Glutamatergic neuron (in vitro differentiated cells): Measurements from ENCODE around the gene PDLIM3. TPM values are rescaled to one million over a fixed set of nuclear protein-coding genes. Genes with fewer than 3 reads are reported as not detected.

Source experiments
- DNase-seq: peaks from one replicate; pipeline ENCODE4 v3.0.0; 2022
- H3K27ac Mint-ChIP-seq: one replicate; pipeline ENCODE4 v1.8.0; 2020; ENCODE audit warnings: mild to moderate bottlenecking, mixed read lengths, inconsistent platforms; ENCODE audit not compliant: unreplicated experiment
- H3K27me3 Mint-ChIP-seq: one replicate; pipeline ENCODE4 v1.8.0; 2020; ENCODE audit warnings: mild to moderate bottlenecking, moderate library complexity, mixed read lengths, inconsistent platforms; ENCODE audit not compliant: unreplicated experiment
- H3K36me3 Mint-ChIP-seq: one replicate; pipeline ENCODE4 v1.8.0; 2020; ENCODE audit warnings: mild to moderate bottlenecking, mixed read lengths, inconsistent platforms; ENCODE audit not compliant: unreplicated experiment
- H3K4me1 Mint-ChIP-seq: one replicate; pipeline ENCODE4 v1.8.0; 2020; ENCODE audit warnings: mild to moderate bottlenecking, low read depth, mixed read lengths, inconsistent platforms; ENCODE audit not compliant: unreplicated experiment
- H3K4me3 Mint-ChIP-seq: one replicate; pipeline ENCODE4 v1.8.0; 2020; ENCODE audit warnings: mild to moderate bottlenecking, mixed read lengths, inconsistent platforms; ENCODE audit not compliant: unreplicated experiment
- H3K9me3 Mint-ChIP-seq: one replicate; pipeline ENCODE4 v1.8.0; 2020; ENCODE audit warnings: mild to moderate bottlenecking, moderate library complexity, mixed read lengths, inconsistent platforms; ENCODE audit not compliant: unreplicated experiment
- total RNA-seq: library from RNA; stranded (reverse); fragmentation: NEBNext Ultra II Directional; extraction: Animal tissue kit (Norgen Biotek cat#: 25700); gene quantifications from one replicate; pipeline ENCODE4 v1.2.1, GENCODE V29; 2021; ENCODE audit not compliant: unreplicated experiment
- TF ChIP-seq, protein P1 (sequence below): fragments of 200-600 bp; sonication (generic); IDR thresholded peaks from one replicate; pipeline ENCODE4 v1.5.0; 2021; ENCODE audit not compliant: partially characterized antibody, unreplicated experiment

PDLIM3 gene
- total RNA-seq, 1 donor from 2014 or later = 262 TPM

DNA sequence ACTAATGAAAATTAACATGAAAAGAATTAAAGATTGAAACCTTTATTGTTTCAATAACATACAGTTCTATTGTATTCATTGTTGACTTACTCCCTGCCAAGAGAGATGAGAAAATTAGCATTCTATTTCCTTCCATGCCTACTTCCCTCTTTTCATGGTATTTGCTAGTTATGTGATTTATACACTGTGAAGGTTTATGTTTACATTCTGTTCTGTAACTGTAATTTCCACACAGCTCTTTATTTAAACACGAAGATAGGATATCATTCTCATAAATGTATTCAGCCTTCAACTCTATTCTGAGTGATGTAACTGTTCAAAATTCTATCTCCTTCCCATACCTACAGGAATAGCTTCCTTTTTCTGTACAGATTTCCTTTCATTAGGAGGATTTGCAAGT is 70.4 kb downstream of the PDLIM3 start:
- H3K36me3 Mint-ChIP-seq = peaks cover 5% of the 10 kb centered on the region
- H3K4me1 Mint-ChIP-seq = peaks cover 14% of the 10 kb centered on the region
- no peak overlapping the region for H3K4me3 Mint-ChIP-seq
- peaks cover 4% of the 10 kb centered on the region for H3K9me3 Mint-ChIP-seq
- no peak for DNase-seq
- TF ChIP-seq, protein P1, sequence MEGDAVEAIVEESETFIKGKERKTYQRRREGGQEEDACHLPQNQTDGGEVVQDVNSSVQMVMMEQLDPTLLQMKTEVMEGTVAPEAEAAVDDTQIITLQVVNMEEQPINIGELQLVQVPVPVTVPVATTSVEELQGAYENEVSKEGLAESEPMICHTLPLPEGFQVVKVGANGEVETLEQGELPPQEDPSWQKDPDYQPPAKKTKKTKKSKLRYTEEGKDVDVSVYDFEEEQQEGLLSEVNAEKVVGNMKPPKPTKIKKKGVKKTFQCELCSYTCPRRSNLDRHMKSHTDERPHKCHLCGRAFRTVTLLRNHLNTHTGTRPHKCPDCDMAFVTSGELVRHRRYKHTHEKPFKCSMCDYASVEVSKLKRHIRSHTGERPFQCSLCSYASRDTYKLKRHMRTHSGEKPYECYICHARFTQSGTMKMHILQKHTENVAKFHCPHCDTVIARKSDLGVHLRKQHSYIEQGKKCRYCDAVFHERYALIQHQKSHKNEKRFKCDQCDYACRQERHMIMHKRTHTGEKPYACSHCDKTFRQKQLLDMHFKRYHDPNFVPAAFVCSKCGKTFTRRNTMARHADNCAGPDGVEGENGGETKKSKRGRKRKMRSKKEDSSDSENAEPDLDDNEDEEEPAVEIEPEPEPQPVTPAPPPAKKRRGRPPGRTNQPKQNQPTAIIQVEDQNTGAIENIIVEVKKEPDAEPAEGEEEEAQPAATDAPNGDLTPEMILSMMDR = no peak
- H3K27ac Mint-ChIP-seq = no peak overlapping the region
- peaks cover 9% of the 10 kb centered on the region for H3K27me3 Mint-ChIP-seq

DNA sequence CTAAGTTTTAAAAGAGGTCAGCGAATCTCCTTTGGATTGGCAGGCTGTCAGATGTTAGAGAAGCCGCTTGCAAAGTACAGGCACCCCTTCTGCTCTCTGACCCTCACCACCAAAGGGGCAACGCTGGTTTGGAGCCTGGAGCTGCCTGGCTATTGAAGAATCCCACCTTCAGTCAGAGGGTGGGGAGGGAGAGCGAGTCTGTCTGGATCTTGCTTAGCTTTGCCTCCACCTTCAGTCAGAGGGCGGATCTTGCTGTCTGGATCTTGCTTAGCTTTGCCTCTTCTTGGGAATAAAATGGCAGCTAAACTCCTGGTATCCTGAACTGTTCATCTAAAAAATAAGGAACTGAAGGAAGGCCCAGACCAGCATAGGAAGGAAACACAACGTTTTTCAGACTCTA is 71.1 kb downstream of the PDLIM3 start:
- no peak for DNase-seq
- peaks cover 4% of the 10 kb centered on the region for H3K9me3 Mint-ChIP-seq
- H3K36me3 Mint-ChIP-seq = no peaks in the 10 kb centered on the region
- H3K4me1 Mint-ChIP-seq = peaks cover 14% of the 10 kb centered on the region
- no peak overlapping the region for H3K4me3 Mint-ChIP-seq
- H3K27ac Mint-ChIP-seq = no peak overlapping the region
- TF ChIP-seq, protein P1 = no peak
- H3K27me3 Mint-ChIP-seq = peaks cover 9% of the 10 kb centered on the region

DNA sequence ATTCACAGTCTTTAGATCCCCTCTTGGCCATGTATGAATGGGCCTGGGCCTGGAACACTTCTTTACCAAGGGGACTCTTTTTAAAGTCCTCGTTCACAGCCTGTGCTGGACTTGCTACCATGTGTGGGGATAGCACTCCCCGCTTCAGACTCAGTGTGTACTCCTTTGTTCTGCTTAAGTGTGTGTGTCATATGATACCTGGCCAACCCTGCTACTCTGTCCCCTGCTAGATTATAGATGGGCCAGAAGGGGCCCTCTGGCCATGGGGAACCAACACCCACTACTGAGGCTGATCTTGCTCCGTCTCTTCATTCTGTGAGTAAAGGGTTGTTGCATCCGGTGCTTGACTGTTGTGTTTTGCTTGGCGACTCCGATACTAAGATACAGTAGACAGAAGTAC is 71.8 kb downstream of the PDLIM3 start:
- H3K27ac Mint-ChIP-seq = no peak overlapping the region
- no peak overlapping the region for H3K4me3 Mint-ChIP-seq
- H3K9me3 Mint-ChIP-seq = peaks cover 4% of the 10 kb centered on the region
- peaks cover 6% of the 10 kb centered on the region for H3K27me3 Mint-ChIP-seq
- H3K4me1 Mint-ChIP-seq = peaks cover 14% of the 10 kb centered on the region
- no peaks in the 10 kb centered on the region for H3K36me3 Mint-ChIP-seq
- no peak for DNase-seq
- TF ChIP-seq, protein P1 = no peak

- TF ChIP-seq, protein P1 = no peak
- Mint-ChIP-seq H3K4me3 (no peak overlapping the region), H3K27me3 (peaks cover 5% of the 10 kb centered on the region), H3K27ac (no peak overlapping the region), H3K36me3 (no peaks in the 10 kb centered on the region), H3K9me3 (peaks cover 4% of the 10 kb centered on the region), H3K4me1 (peaks cover 14% of the 10 kb centered on the region)
- no peak for DNase-seq
These were observed 73.7 kb downstream of the PDLIM3 start for GRCh38 chr4:185461565-185461964.

DNA sequence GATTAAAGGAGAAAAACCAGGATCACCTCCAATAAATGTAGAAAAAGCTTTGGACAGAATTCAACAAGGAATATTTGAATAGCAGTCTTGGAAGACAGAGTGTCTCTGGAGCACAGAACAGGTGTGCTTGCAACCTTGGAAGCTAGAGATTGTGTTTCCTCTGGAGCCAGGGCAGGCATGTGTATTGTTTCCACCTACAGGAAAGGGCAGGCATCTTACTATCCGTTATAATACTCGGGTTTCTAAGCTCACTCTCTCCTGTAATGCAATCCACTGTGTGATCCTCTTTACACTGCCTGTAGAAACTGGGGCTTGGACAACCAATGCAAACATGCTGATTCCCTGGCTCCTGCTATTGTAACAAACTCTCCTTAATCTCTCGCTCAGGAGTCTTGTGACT is 78.2 kb downstream of the PDLIM3 start:
- Mint-ChIP-seq H3K27ac (no peak overlapping the region), H3K4me1 (no peaks in the 10 kb centered on the region), H3K4me3 (no peak overlapping the region), H3K9me3 (no peaks in the 10 kb centered on the region), H3K36me3 (no peaks in the 10 kb centered on the region), H3K27me3 (no peaks in the 10 kb centered on the region)
- DNase-seq = no peak
- TF ChIP-seq, protein P1 = no peak
